GM18507 (cell line): ENCODE results near the gene YY1.
"Not testable (repeated sequence)": the region's sequence is repeated elsewhere in the genome, so short reads cannot be mapped to it uniquely, and the experiment has no call there.

Experiments used
- DNase-seq: peaks from one replicate; pipeline ENCODE4 v3.0.0; 2011; ENCODE audit warnings: low read depth; ENCODE audit not compliant: insufficient read length; ENCODE audit errors: extremely low spot score
- FAIRE-seq: peaks from 2 replicates; lab custom pipeline; 2011; peaks lifted over from hg19 to GRCh38; lab: Jason Lieb, UNC

YY1 gene

GRCh38 chr14:100279563-100279962 lies 40.6 kb downstream of the YY1 start:
- no peak for FAIRE-seq
- DNase-seq: no peak

- FAIRE-seq: no peak
- DNase-seq: no peak
Observed at GRCh38 chr14:100281286-100282082, 42.5 kb downstream of the YY1 start.

GRCh38 chr14:100282083-100282350 lies 43.1 kb downstream of the YY1 start:
- FAIRE-seq (no peak), DNase-seq (no peak)

- DNase-seq (no peak), FAIRE-seq (no peak)
Observed at GRCh38 chr14:100282766-100283419, 43.9 kb downstream of the YY1 start.

- DNase-seq, FAIRE-seq: not testable (repeated sequence)
Observed at GRCh38 chr14:100283436-100283835, 44.5 kb downstream of the YY1 start.

GRCh38 chr14:100283984-100284881 lies 45.3 kb downstream of the YY1 start:
- no peak for DNase-seq
- FAIRE-seq: no peak

- FAIRE-seq (peak; percentile 65), DNase-seq (peak; percentile 90)
Observed at GRCh38 chr14:100285021-100285912, 46.3 kb downstream of the YY1 start.

GRCh38 chr14:100285913-100286400 lies 47.0 kb downstream of the YY1 start:
- DNase-seq (no peak), FAIRE-seq (no peak)

- FAIRE-seq (no peak), DNase-seq (no peak)
Observed at GRCh38 chr14:100286484-100287191, 47.7 kb downstream of the YY1 start.

- FAIRE-seq: no peak
- DNase-seq: no peak
Observed at GRCh38 chr14:100287202-100287997, 48.5 kb downstream of the YY1 start.

GRCh38 chr14:100287998-100288295 lies 49.0 kb downstream of the YY1 start:
- not testable (repeated sequence) for FAIRE-seq, DNase-seq

- no peak for DNase-seq
- no peak for FAIRE-seq
Observed at GRCh38 chr14:100288382-100289185, 49.6 kb downstream of the YY1 start.

GRCh38 chr14:100289916-100290606 lies 51.1 kb downstream of the YY1 start:
- DNase-seq (no peak), FAIRE-seq (peak; percentile 5)

GRCh38 chr14:100290607-100291304 lies 51.8 kb downstream of the YY1 start:
- no peak for FAIRE-seq
- DNase-seq: no peak

GRCh38 chr14:100291305-100292075 lies 52.5 kb downstream of the YY1 start:
- DNase-seq (no peak), FAIRE-seq (no peak)
